Measurements from ENCODE around the gene MYZAP.

- TF ChIP-seq NR2F6 (CRISPR knock-in tag; IDR thresholded peaks at IDR 0.05) (no peak), ETV6 (IDR thresholded peaks at IDR 0.05; ENCODE audit: borderline replicate concordance in 1 of 2, low read depth in 2 of 2, low read length in 1 of 2) (no peak), ETV6 (CRISPR knock-in tag; IDR thresholded peaks at IDR 0.05; ENCODE audit: borderline replicate concordance) (no peak), SP1 (CRISPR knock-in tag; IDR thresholded peaks at IDR 0.05) (no peak), SMAD3 (CRISPR knock-in tag; conservative IDR thresholded peaks at IDR 0.05) (no peak), JUN (IDR thresholded peaks at IDR 0.05; ENCODE audit: borderline replicate concordance, low read depth, low read length) (no peak), JUN (CRISPR knock-in tag; IDR thresholded peaks at IDR 0.05; ENCODE audit: borderline replicate concordance) (no peak)
- TF ChIP-seq, protein P1, sequence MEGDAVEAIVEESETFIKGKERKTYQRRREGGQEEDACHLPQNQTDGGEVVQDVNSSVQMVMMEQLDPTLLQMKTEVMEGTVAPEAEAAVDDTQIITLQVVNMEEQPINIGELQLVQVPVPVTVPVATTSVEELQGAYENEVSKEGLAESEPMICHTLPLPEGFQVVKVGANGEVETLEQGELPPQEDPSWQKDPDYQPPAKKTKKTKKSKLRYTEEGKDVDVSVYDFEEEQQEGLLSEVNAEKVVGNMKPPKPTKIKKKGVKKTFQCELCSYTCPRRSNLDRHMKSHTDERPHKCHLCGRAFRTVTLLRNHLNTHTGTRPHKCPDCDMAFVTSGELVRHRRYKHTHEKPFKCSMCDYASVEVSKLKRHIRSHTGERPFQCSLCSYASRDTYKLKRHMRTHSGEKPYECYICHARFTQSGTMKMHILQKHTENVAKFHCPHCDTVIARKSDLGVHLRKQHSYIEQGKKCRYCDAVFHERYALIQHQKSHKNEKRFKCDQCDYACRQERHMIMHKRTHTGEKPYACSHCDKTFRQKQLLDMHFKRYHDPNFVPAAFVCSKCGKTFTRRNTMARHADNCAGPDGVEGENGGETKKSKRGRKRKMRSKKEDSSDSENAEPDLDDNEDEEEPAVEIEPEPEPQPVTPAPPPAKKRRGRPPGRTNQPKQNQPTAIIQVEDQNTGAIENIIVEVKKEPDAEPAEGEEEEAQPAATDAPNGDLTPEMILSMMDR (IDR thresholded peaks at IDR 0.05 in 2 of 3, conservative IDR thresholded peaks at IDR 0.05 in 1 of 3; ENCODE audit: insufficient read depth in 2 of 3, low read depth in 1 of 3, low read length in 3 of 3), result no peak
- TF ChIP-seq, protein P2, sequence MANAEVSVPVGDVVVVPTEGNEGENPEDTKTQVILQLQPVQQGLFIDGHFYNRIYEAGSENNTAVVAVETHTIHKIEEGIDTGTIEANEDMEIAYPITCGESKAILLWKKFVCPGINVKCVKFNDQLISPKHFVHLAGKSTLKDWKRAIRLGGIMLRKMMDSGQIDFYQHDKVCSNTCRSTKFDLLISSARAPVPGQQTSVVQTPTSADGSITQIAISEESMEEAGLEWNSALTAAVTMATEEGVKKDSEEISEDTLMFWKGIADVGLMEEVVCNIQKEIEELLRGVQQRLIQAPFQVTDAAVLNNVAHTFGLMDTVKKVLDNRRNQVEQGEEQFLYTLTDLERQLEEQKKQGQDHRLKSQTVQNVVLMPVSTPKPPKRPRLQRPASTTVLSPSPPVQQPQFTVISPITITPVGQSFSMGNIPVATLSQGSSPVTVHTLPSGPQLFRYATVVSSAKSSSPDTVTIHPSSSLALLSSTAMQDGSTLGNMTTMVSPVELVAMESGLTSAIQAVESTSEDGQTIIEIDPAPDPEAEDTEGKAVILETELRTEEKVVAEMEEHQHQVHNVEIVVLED (CRISPR knock-in tag; IDR thresholded peaks at IDR 0.05), result no peak
These were observed 13.8 kb downstream of the MYZAP start for GRCh38 chr15:57605491-57605890.
